ENCODE data around the gene HLA-DQB1. TPM values are rescaled to one million over a fixed set of nuclear protein-coding genes. Genes with fewer than 3 reads are reported as not detected.
"Not testable (repeated sequence)": the region's sequence is repeated elsewhere in the genome, so short reads cannot be mapped to it uniquely, and the experiment has no call there.

Gene HLA-DQB1
- total RNA-seq, 5 donors from 2014 or later (not counting 1 experiment from before 2014, with no cell fraction given) = 4.2 to 28.1 (median 17.0) TPM

- Mint-ChIP-seq H3K27ac (peak overlapping the region in 1 of 2 donors; percentile 4), H3K4me1 (peaks cover 11 to 35% (median 20%) of the 10 kb centered on the region in 3 donors), H3K4me3 (no peak overlapping the region), H3K27me3 (peaks cover 0 to 5% of the 10 kb centered on the region in 2 donors), H3K36me3 (no peaks in the 10 kb centered on the region), H3K9me3 (no peaks in the 10 kb centered on the region)
- CTCF ChIA-PET = no interaction called here
- POLR2A ChIA-PET = no interaction called here
- ATAC-seq (replicated peaks in 1 of 4) (no peak), DNase-seq (no peak)
- Histone ChIP-seq H3K27ac (ENCODE audit: low read length) (no peak overlapping the region), H3K4me3 (ENCODE audit: control insufficient read depth in 1 of 2, extremely low read depth in 1 of 2, low read length in 1 of 2) (no peak overlapping the region), H3K36me3 (ENCODE audit: control insufficient read depth in 2 of 2, extremely low read depth in 1 of 2, insufficient read depth in 1 of 2, low read length in 1 of 2) (no peaks in the 10 kb centered on the region), H3K9me3 (no peaks in the 10 kb centered on the region), H3K4me1 (ENCODE audit: control insufficient read depth in 1 of 2, extremely low read depth in 1 of 2, insufficient read depth in 2 of 2, low read length in 2 of 2) (peaks cover 0 to 3% of the 10 kb centered on the region in 2 experiments), H3K27me3 (replicated peaks in 1 of 2; ENCODE audit: control insufficient read depth in 2 of 2, extremely low read depth in 1 of 2, insufficient read depth in 2 of 2, low read length in 1 of 2) (no peaks in the 10 kb centered on the region)
- 0% methylated on average over 1 of the region's 6 CpGs for WGBS (ENCODE audit: insufficient coverage)
Measured at GRCh38 chr6:32642720-32643106, 23.7 kb downstream of the HLA-DQB1 start.

- POLR2A ChIA-PET; H3K4me3 Mint-ChIP-seq; H3K9me3 Mint-ChIP-seq; H3K27me3 Mint-ChIP-seq; H3K36me3 Mint-ChIP-seq; CTCF ChIA-PET; H3K9me3 ChIP-seq; H3K4me1 ChIP-seq (ENCODE audit: control insufficient read depth in 1 of 2, extremely low read depth in 1 of 2, insufficient read depth in 2 of 2, low read length in 2 of 2); ATAC-seq (replicated peaks in 1 of 4); DNase-seq; H3K27me3 ChIP-seq (replicated peaks in 1 of 2; ENCODE audit: control insufficient read depth in 2 of 2, extremely low read depth in 1 of 2, insufficient read depth in 2 of 2, low read length in 1 of 2); H3K36me3 ChIP-seq (ENCODE audit: control insufficient read depth in 2 of 2, extremely low read depth in 1 of 2, insufficient read depth in 1 of 2, low read length in 1 of 2); H3K4me3 ChIP-seq (ENCODE audit: control insufficient read depth in 1 of 2, extremely low read depth in 1 of 2, low read length in 1 of 2); H3K27ac ChIP-seq (ENCODE audit: low read length): not testable (repeated sequence)
- no CpG with 5 or more reads among the region's 2 CpGs for WGBS (ENCODE audit: insufficient coverage)
- Mint-ChIP-seq H3K4me1 (peaks cover 11 to 39% (median 20%) of the 10 kb centered on the region in 3 donors), H3K27ac (peak overlapping the region; percentile 35 to 67)
Measured at GRCh38 chr6:32641785-32642719, 24.4 kb downstream of the HLA-DQB1 start.

- Mint-ChIP-seq H3K4me3 (no peak overlapping the region), H3K4me1 (peaks cover 11 to 40% (median 20%) of the 10 kb centered on the region in 3 donors), H3K27ac (no peak overlapping the region), H3K9me3 (no peaks in the 10 kb centered on the region), H3K36me3 (no peaks in the 10 kb centered on the region), H3K27me3 (peaks cover 0 to 5% of the 10 kb centered on the region in 2 donors)
- WGBS (ENCODE audit: insufficient coverage) = no CpG with 5 or more reads among the region's 6 CpGs
- no peaks in the 10 kb centered on the region for H3K27me3 ChIP-seq (replicated peaks in 1 of 2; ENCODE audit: control insufficient read depth in 2 of 2, extremely low read depth in 1 of 2, insufficient read depth in 2 of 2, low read length in 1 of 2)
- ChIA-PET CTCF (no interaction called here), POLR2A (no interaction called here)
- DNase-seq (no peak), ATAC-seq (replicated peaks in 1 of 4) (no peak)
- no peak overlapping the region for H3K27ac ChIP-seq (ENCODE audit: low read length)
- H3K4me3 ChIP-seq (ENCODE audit: control insufficient read depth in 1 of 2, extremely low read depth in 1 of 2, low read length in 1 of 2) = no peak overlapping the region
- no peaks in the 10 kb centered on the region for H3K36me3 ChIP-seq (ENCODE audit: control insufficient read depth in 2 of 2, extremely low read depth in 1 of 2, insufficient read depth in 1 of 2, low read length in 1 of 2)
- no peaks in the 10 kb centered on the region for H3K9me3 ChIP-seq
- peaks cover 0 to 3% of the 10 kb centered on the region in 2 experiments for H3K4me1 ChIP-seq (ENCODE audit: control insufficient read depth in 1 of 2, extremely low read depth in 1 of 2, insufficient read depth in 2 of 2, low read length in 2 of 2)
Measured at GRCh38 chr6:32641122-32641521, 25.3 kb downstream of the HLA-DQB1 start.

GRCh38 chr6:32639440-32640394 is 26.7 kb downstream of the HLA-DQB1 start:
- no peaks in the 10 kb centered on the region for H3K36me3 ChIP-seq (ENCODE audit: control insufficient read depth in 2 of 2, extremely low read depth in 1 of 2, insufficient read depth in 1 of 2, low read length in 1 of 2)
- Mint-ChIP-seq H3K4me3 (no peak overlapping the region), H3K36me3 (no peaks in the 10 kb centered on the region), H3K4me1 (peaks cover 11 to 43% (median 20%) of the 10 kb centered on the region in 3 donors), H3K9me3 (no peaks in the 10 kb centered on the region), H3K27me3 (peaks cover 0 to 6% of the 10 kb centered on the region in 2 donors), H3K27ac (no peak overlapping the region)
- DNase-seq = no peak
- H3K9me3 ChIP-seq = no peaks in the 10 kb centered on the region
- no peak for ATAC-seq (replicated peaks in 1 of 4)
- peaks cover 0 to 3% of the 10 kb centered on the region in 2 experiments for H3K4me1 ChIP-seq (ENCODE audit: control insufficient read depth in 1 of 2, extremely low read depth in 1 of 2, insufficient read depth in 2 of 2, low read length in 2 of 2)
- no peaks in the 10 kb centered on the region for H3K27me3 ChIP-seq (replicated peaks in 1 of 2; ENCODE audit: control insufficient read depth in 2 of 2, extremely low read depth in 1 of 2, insufficient read depth in 2 of 2, low read length in 1 of 2)
- H3K4me3 ChIP-seq (ENCODE audit: control insufficient read depth in 1 of 2, extremely low read depth in 1 of 2, low read length in 1 of 2) = no peak overlapping the region
- WGBS (ENCODE audit: insufficient coverage) = 20% methylated on average over 3 of the region's 8 CpGs
- no peak overlapping the region for H3K27ac ChIP-seq (ENCODE audit: low read length)
- ChIA-PET CTCF (no interaction called here), POLR2A (no interaction called here)

- Histone ChIP-seq H3K4me1 (ENCODE audit: control insufficient read depth in 1 of 2, extremely low read depth in 1 of 2, insufficient read depth in 2 of 2, low read length in 2 of 2) (peaks cover 0 to 3% of the 10 kb centered on the region in 2 experiments), H3K9me3 (no peaks in the 10 kb centered on the region), H3K4me3 (ENCODE audit: control insufficient read depth in 1 of 2, extremely low read depth in 1 of 2, low read length in 1 of 2) (no peak overlapping the region), H3K27me3 (replicated peaks in 1 of 2; ENCODE audit: control insufficient read depth in 2 of 2, extremely low read depth in 1 of 2, insufficient read depth in 2 of 2, low read length in 1 of 2) (no peaks in the 10 kb centered on the region), H3K36me3 (ENCODE audit: control insufficient read depth in 2 of 2, extremely low read depth in 1 of 2, insufficient read depth in 1 of 2, low read length in 1 of 2) (no peaks in the 10 kb centered on the region), H3K27ac (ENCODE audit: low read length) (no peak overlapping the region)
- DNase-seq (no peak), ATAC-seq (replicated peaks in 1 of 4) (no peak)
- peaks cover 0 to 6% of the 10 kb centered on the region in 2 donors for H3K27me3 Mint-ChIP-seq
- peak overlapping the region in 1 of 2 donors; percentile 77 for H3K27ac Mint-ChIP-seq
- no CpG with 5 or more reads among the region's 9 CpGs for WGBS (ENCODE audit: insufficient coverage)
- H3K9me3 Mint-ChIP-seq = no peaks in the 10 kb centered on the region
- CTCF ChIA-PET = no interaction called here
- H3K4me3 Mint-ChIP-seq = peak overlapping the region; percentile 18 to 74 (median 38)
- H3K4me1 Mint-ChIP-seq = peaks cover 11 to 49% (median 24%) of the 10 kb centered on the region in 3 donors
- H3K36me3 Mint-ChIP-seq = no peaks in the 10 kb centered on the region
- POLR2A ChIA-PET = no interaction called here
Measured at GRCh38 chr6:32638532-32639219, 27.8 kb downstream of the HLA-DQB1 start.

GRCh38 chr6:32637883-32638282 is 28.6 kb downstream of the HLA-DQB1 start:
- H3K27me3 ChIP-seq (replicated peaks in 1 of 2; ENCODE audit: control insufficient read depth in 2 of 2, extremely low read depth in 1 of 2, insufficient read depth in 2 of 2, low read length in 1 of 2) = no peaks in the 10 kb centered on the region
- H3K36me3 Mint-ChIP-seq = no peaks in the 10 kb centered on the region
- no peaks in the 10 kb centered on the region for H3K36me3 ChIP-seq (ENCODE audit: control insufficient read depth in 2 of 2, extremely low read depth in 1 of 2, insufficient read depth in 1 of 2, low read length in 1 of 2)
- DNase-seq = no peak
- H3K27ac Mint-ChIP-seq = no peak overlapping the region
- H3K4me1 Mint-ChIP-seq = peaks cover 11 to 47% (median 23%) of the 10 kb centered on the region in 3 donors
- POLR2A ChIA-PET = interaction anchor here in 1 of 2 donors (0.5 kb wide), 1 partner anchor 9 kb away, joined by 3 read pairs; no protein-coding TSS in a partner anchor
- ATAC-seq (replicated peaks in 1 of 4) = no peak
- H3K9me3 ChIP-seq = no peaks in the 10 kb centered on the region
- H3K4me3 ChIP-seq (ENCODE audit: control insufficient read depth in 1 of 2, extremely low read depth in 1 of 2, low read length in 1 of 2) = no peak overlapping the region
- peaks cover 0 to 3% of the 10 kb centered on the region in 2 experiments for H3K4me1 ChIP-seq (ENCODE audit: control insufficient read depth in 1 of 2, extremely low read depth in 1 of 2, insufficient read depth in 2 of 2, low read length in 2 of 2)
- no peak overlapping the region for H3K27ac ChIP-seq (ENCODE audit: low read length)
- WGBS (ENCODE audit: insufficient coverage) = no CpG with 5 or more reads among the region's 3 CpGs
- peak overlapping the region in 1 of 3 donors; percentile 56 for H3K4me3 Mint-ChIP-seq
- CTCF ChIA-PET = interaction anchor here in 1 of 2 donors (0.6 kb wide), 1 partner anchor 54 kb away, joined by 3 read pairs; no protein-coding TSS in a partner anchor
- H3K9me3 Mint-ChIP-seq = no peaks in the 10 kb centered on the region
- H3K27me3 Mint-ChIP-seq = peaks cover 0 to 6% of the 10 kb centered on the region in 2 donors

Data from T-cell (primary cell).